Thyroid gland (tissue), 4 donors: ENCODE measurements around the gene RSPH10B.
"Not testable (repeated sequence)": the region's sequence is repeated elsewhere in the genome, so short reads cannot be mapped to it uniquely, and the experiment has no call there.

Source experiments
- POLR2A ChIP-seq, 2 donors: fragments of 450-650 bp; IDR thresholded peaks; one replicate each; pipeline ENCODE4 v1.6.1; 2017; ENCODE audit warnings: antibody characterized with exemption in 2 of 2, mild to moderate bottlenecking in 2 of 2, moderate library complexity in 1 of 2
- TF ChIP-seq, protein P1 (sequence below), 6 experiments: fragments of 200-600 bp in 3 of 6; fragments of 450-650 bp in 3 of 6; sonication (generic) in 3 of 6; IDR thresholded peaks; one replicate each; pipeline ENCODE4 v1.5.1; 2016 to 2019; ENCODE audit warnings: antibody characterized with exemption in 6 of 6, mild to moderate bottlenecking in 2 of 6, inconsistent platforms in 1 of 6, moderate library complexity in 1 of 6

- TF ChIP-seq, protein P1, sequence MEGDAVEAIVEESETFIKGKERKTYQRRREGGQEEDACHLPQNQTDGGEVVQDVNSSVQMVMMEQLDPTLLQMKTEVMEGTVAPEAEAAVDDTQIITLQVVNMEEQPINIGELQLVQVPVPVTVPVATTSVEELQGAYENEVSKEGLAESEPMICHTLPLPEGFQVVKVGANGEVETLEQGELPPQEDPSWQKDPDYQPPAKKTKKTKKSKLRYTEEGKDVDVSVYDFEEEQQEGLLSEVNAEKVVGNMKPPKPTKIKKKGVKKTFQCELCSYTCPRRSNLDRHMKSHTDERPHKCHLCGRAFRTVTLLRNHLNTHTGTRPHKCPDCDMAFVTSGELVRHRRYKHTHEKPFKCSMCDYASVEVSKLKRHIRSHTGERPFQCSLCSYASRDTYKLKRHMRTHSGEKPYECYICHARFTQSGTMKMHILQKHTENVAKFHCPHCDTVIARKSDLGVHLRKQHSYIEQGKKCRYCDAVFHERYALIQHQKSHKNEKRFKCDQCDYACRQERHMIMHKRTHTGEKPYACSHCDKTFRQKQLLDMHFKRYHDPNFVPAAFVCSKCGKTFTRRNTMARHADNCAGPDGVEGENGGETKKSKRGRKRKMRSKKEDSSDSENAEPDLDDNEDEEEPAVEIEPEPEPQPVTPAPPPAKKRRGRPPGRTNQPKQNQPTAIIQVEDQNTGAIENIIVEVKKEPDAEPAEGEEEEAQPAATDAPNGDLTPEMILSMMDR (IDR thresholded peaks at IDR 0.05): not testable (repeated sequence)
- TF ChIP-seq POLR2A (IDR thresholded peaks at IDR 0.05): not testable (repeated sequence)
Measured at GRCh38 chr7:5973580-5973979, 3.1 kb upstream of the RSPH10B start.
